GM12878 (cell line): ENCODE results near the gene ETV6. TPM values are rescaled to one million over a fixed set of nuclear protein-coding genes. Genes with fewer than 3 reads are reported as not detected.

Experiments used
- ATAC-seq: fragments of 200-7000 bp; cut with Tn5 transposase; 3 replicates; pipeline ENCODE4 v1.9.1; 2020; ENCODE audit warnings: mild to moderate bottlenecking, moderate library complexity
- BruUV-seq: library from RNA; stranded (reverse); fragments of 400-500 nt; replicated peaks from 2 replicates; lab custom pipeline; 2021; lab: Mats Ljungman, UMichigan
- CTCF ChIA-PET: fragments of 300-600 bp; sonication (Branson Sonifier 250); formaldehyde crosslinking; extraction: SDS; loops from one replicate; lab custom pipeline; 2021; ENCODE audit warnings: inconsistent platforms; lab: Yijun Ruan, JAX
- POLR2A ChIA-PET: fragments of 350-600 bp; formaldehyde crosslinking; extraction: SDS; loops from one replicate; lab custom pipeline; 2021; ENCODE audit warnings: inconsistent platforms; lab: Charles Lee
- RAD21 ChIA-PET: fragments of 300-600 bp; sonication (Branson Sonifier 250); formaldehyde crosslinking; loops from one replicate; lab custom pipeline; 2023; ENCODE audit warnings: antibody characterized with exemption; ENCODE audit not compliant: unreplicated experiment; lab: Charles Lee
- SMC1A ChIA-PET: fragments of 300-600 bp; sonication (Branson Sonifier 250); formaldehyde crosslinking; loops from one replicate; lab custom pipeline; 2023; ENCODE audit not compliant: unreplicated experiment, uncharacterized antibody; lab: Charles Lee
- DNase-seq: peaks from one replicate; pipeline ENCODE4 v3.0.0-alpha.2; 2011; ENCODE audit warnings: low read depth, low spot score
- FAIRE-seq: peaks from 3 replicates; lab custom pipeline; 2011; peaks lifted over from hg19 to GRCh38; lab: Jason Lieb, UNC
- H2AFZ ChIP-seq: 2 replicates; pipeline ENCODE4 v1.6.0; 2011; ENCODE audit warnings: low read depth, low read length, control low read depth; ENCODE audit not compliant: control insufficient read depth
- H3K27ac ChIP-seq: 2 replicates; pipeline ENCODE4 v1.5.1; 2011; ENCODE audit warnings: control low read depth; ENCODE audit not compliant: control insufficient read depth, insufficient read depth
- H3K27me3 ChIP-seq, 2 experiments: replicated peaks in 1 of 2; 2 replicates each; pipeline versions ENCODE4 v1.6.0 to v1.6.1; 2011; ENCODE audit warnings: low read length in 1 of 2; ENCODE audit not compliant: control insufficient read depth in 2 of 2, insufficient read depth in 2 of 2
- H3K36me3 ChIP-seq, 2 experiments: 2 replicates each; pipeline ENCODE4 v1.5.1; 2011; ENCODE audit warnings: low read length in 1 of 2; ENCODE audit not compliant: control insufficient read depth in 2 of 2, insufficient read depth in 2 of 2
- H3K4me1 ChIP-seq: 2 replicates; pipeline ENCODE4 v1.6.1; 2011; ENCODE audit warnings: mild to moderate bottlenecking, low read length, moderate library complexity, mixed read lengths; ENCODE audit not compliant: control insufficient read depth, insufficient read depth
- H3K4me2 ChIP-seq: 2 replicates; pipeline ENCODE4 v1.6.0; 2011; ENCODE audit warnings: control low read depth; ENCODE audit not compliant: control insufficient read depth, insufficient read depth
- H3K4me3 ChIP-seq: fragments of 200-600 bp; sonication (generic); 2 replicates; pipeline ENCODE4 v1.5.1; 2016
- H3K79me2 ChIP-seq: 2 replicates; pipeline ENCODE4 v1.6.0; 2011; ENCODE audit warnings: low read length; ENCODE audit not compliant: control insufficient read depth, insufficient read depth
- H3K9ac ChIP-seq: 2 replicates; pipeline ENCODE4 v1.8.0; 2011; ENCODE audit warnings: low read length, control low read depth, mixed read lengths; ENCODE audit not compliant: control insufficient read depth, insufficient read depth
- H3K9me3 ChIP-seq: replicated peaks from 3 replicates; pipeline ENCODE4 v1.5.1; 2011; ENCODE audit warnings: mild to moderate bottlenecking, low read length; ENCODE audit not compliant: control insufficient read depth, insufficient read depth
- H4K20me1 ChIP-seq: 2 replicates; pipeline ENCODE4 v1.6.0; 2011; ENCODE audit not compliant: control insufficient read depth, insufficient read depth
- CBFB ChIP-seq: IDR thresholded peaks from 2 replicates; pipeline ENCODE4 v1.6.1; 2016; ENCODE audit warnings: antibody characterized with exemption, low read depth
- EED ChIP-seq: sonication (generic); IDR thresholded peaks from 2 replicates; pipeline ENCODE4 v1.6.1; 2016; ENCODE audit warnings: antibody characterized with exemption, low read depth
- NFIC ChIP-seq: IDR thresholded peaks from 2 replicates; pipeline ENCODE4 v1.6.1; 2012; ENCODE audit warnings: low read depth, mild to moderate bottlenecking, inconsistent platforms, low read length, moderate library complexity
- PML ChIP-seq: IDR thresholded peaks from 2 replicates; pipeline ENCODE4 v1.6.1; 2012; ENCODE audit warnings: low read length, inconsistent platforms
- RAD21 ChIP-seq: IDR thresholded peaks from 2 replicates; pipeline ENCODE4 v1.6.1; 2011; ENCODE audit warnings: mild to moderate bottlenecking, low read depth, low read length, moderate library complexity; ENCODE audit not compliant: insufficient read depth
- RAD51 ChIP-seq: fragments of 450-650 bp; IDR thresholded peaks from 2 replicates; pipeline ENCODE4 v1.6.1; 2016; ENCODE audit warnings: moderate library complexity, mild to moderate bottlenecking, inconsistent platforms
- RUNX3 ChIP-seq: IDR thresholded peaks from 2 replicates; pipeline ENCODE4 v1.6.1; 2012; ENCODE audit warnings: low read length, inconsistent platforms
- STAT1 ChIP-seq: fragments of 450-650 bp; conservative IDR thresholded peaks from 2 replicates; pipeline ENCODE4 v1.6.1; 2014; ENCODE audit warnings: antibody characterized with exemption, mild to moderate bottlenecking
- TCF12 ChIP-seq: IDR thresholded peaks from 2 replicates; pipeline ENCODE4 v1.6.1; 2011; ENCODE audit warnings: low read depth, mild to moderate bottlenecking, low read length
- TCF3 ChIP-seq: IDR thresholded peaks from 2 replicates; pipeline ENCODE4 v1.6.1; 2012; ENCODE audit warnings: low read depth, mild to moderate bottlenecking, low read length, borderline replicate concordance; ENCODE audit not compliant: insufficient read depth
- WGBS: methylation state at CpG from one replicate; pipeline ENCODE4 v1.1.6; 2016; ENCODE audit warnings: low lambda C conversion rate; ENCODE audit not compliant: insufficient replicate concordance, insufficient coverage; ENCODE audit errors: missing lambda C conversion rate; 5-methylcytosine and 5-hydroxymethylcytosine counted together
- in situ Hi-C: fragments of 300-500 bp; cut with MboI; formaldehyde crosslinking; loops from 9 replicates; pipeline ENCODE4 v1.14.3; 2018; ENCODE audit warnings: mixed read lengths
- intact Hi-C: fragments of 100-400 bp; cut with micrococcal nuclease; formaldehyde crosslinking; loops from one replicate; pipeline ENCODE4 v1.14.2; 2022; ENCODE audit not compliant: unreplicated experiment
- polyA plus RNA-seq, 11 experiments: library from polyadenylated mRNA; depleted of rRNA in 4 of 11; unstranded in 6 of 11; stranded (reverse) in 5 of 11; fragments of >200 nt; fragmentation: Nextera tagmentation in 4 of 11; fragmentation: Illumina TruSeq in 1 of 11; extraction: Ambion mirVana in 4 of 11; extraction: Trizol in 1 of 11; gene quantifications; 1 replicate in 1 of 11; 2 replicates in 10 of 11; pipeline versions ENCODE4 v1.2.1 to v1.2.3, GENCODE V29; 2011 to 2016; ENCODE audit warnings: inconsistent platforms in 2 of 11, missing spikeins in 2 of 11, low read depth in 1 of 11
- total RNA-seq, 4 experiments: library from RNA; depleted of rRNA in 3 of 4; stranded (reverse); fragments of >200 nt in 3 of 4; fragmentation: Illumina TruSeq in 1 of 4; extraction: Trizol in 1 of 4; gene quantifications; 2 replicates each; pipeline versions ENCODE4 v1.2.1 to v1.2.3, GENCODE V29; 2013 to 2021
- TF ChIP-seq, protein P1 (sequence below): IDR thresholded peaks from 2 replicates; pipeline ENCODE4 v1.6.1; 2011; ENCODE audit warnings: low read depth, mild to moderate bottlenecking, low read length, moderate library complexity, borderline replicate concordance; ENCODE audit errors: extremely low read depth

Gene ETV6
- total and polyA plus RNA-seq, 10 of the 15 experiments (the other 5 are each of a cell fraction or from before 2014, with no cell fraction given): 6.6 to 74.8 (median 24.6) TPM

DNA sequence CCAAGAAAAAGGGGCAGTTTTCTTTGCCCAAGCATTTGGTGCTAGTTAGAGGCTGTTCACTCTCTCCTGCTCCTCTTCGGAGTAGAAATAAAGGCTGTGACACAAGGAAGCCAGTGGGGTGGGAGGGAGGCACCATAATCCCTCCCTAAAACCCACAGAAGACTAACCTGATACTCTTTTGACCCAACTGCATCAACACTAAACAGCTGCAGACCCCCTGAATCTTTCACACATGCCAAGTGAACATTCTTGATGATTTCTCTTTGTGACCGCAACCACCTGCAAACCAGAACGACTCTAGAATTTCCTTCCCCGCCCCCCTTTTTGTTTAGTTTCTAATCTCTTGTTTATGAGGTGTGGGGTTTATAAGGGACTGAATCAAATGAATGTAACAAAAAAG, 245.4 kb downstream of the ETV6 start:
- H3K36me3 ChIP-seq: peaks cover 8 to 31% of the 10 kb centered on the region in 2 experiments; a peak in 3 of 4 replicates
- in situ Hi-C loops: no loop called here
- intact Hi-C loops: loop anchor here (5.0 kb wide), 1 partner anchor 313 kb away; no protein-coding TSS in a partner anchor
- peak; percentile 31 for DNase-seq
- peak overlapping the region; percentile 15; the same call in 1 of the 2 replicates for H3K9ac ChIP-seq
- H4K20me1 ChIP-seq: no peaks in the 10 kb centered on the region
- peaks cover 28% of the 10 kb centered on the region for H3K4me1 ChIP-seq
- SMC1A ChIA-PET: interaction anchor here (0.7 to 1.7 kb wide), 2 partner anchors 58 to 84 kb away, joined by 3 to 4 read pairs; no protein-coding TSS in a partner anchor
- POLR2A ChIA-PET: interaction anchor here (0.6 kb wide), 1 partner anchor 10 kb away, joined by 15 read pairs; no protein-coding TSS in a partner anchor
- RAD21 ChIA-PET: no interaction called here
- H3K9me3 ChIP-seq: no peaks in the 10 kb centered on the region
- no peaks in the 10 kb centered on the region for H3K79me2 ChIP-seq
- BruUV-seq: no TSS peak
- no peaks in the 10 kb centered on the region for H3K27me3 ChIP-seq
- peak; percentile 77 for FAIRE-seq
- peak overlapping the region; percentile 74 for H3K27ac ChIP-seq
- H2AFZ ChIP-seq: no peak overlapping the region
- WGBS: 70% methylated on average over 4 of the region's 4 CpGs
- CTCF ChIA-PET: no interaction called here
- H3K4me3 ChIP-seq: no peak overlapping the region
- peak overlapping the region; percentile 30; the same call in 1 of the 2 replicates for H3K4me2 ChIP-seq
- TF ChIP-seq STAT1 (no peak), TCF12 (peak; percentile 83; the same call in 1 of the 2 replicates), NFIC (0 out of 2 replicates have a peak, but pooled peaks have one; percentile 51), PML (peak; percentile 5; the same call in 1 of the 2 replicates), RAD21 (0 out of 2 replicates have a peak, but pooled peaks have one; percentile 7), RAD51 (no peak), TCF3 (peak; percentile 63; the same call in 1 of the 2 replicates), EED (peak; percentile 25; the same call in 1 of the 2 replicates), CBFB (0 out of 2 replicates have a peak, but pooled peaks have one; percentile 37), RUNX3 (peak; percentile 88)
- TF ChIP-seq, protein P1, sequence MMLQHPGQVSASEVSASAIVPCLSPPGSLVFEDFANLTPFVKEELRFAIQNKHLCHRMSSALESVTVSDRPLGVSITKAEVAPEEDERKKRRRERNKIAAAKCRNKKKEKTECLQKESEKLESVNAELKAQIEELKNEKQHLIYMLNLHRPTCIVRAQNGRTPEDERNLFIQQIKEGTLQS: no peak
- ATAC-seq: no peak
